Common myeloid progenitor, CD34-positive (primary cell): ENCODE measurements around the gene ANKRD40CL.
A peak's percentile ranks its signal among the peaks of the same experiment; 100 is the strongest.

Experiments
- CTCF ChIA-PET: fragments of 350-600 bp; sonication (Branson Sonifier 250); formaldehyde crosslinking; loops from one replicate; lab custom pipeline; 2021; ENCODE audit warnings: antibody characterized with exemption; lab: Charles Lee
- POLR2A ChIA-PET: fragments of 350-600 bp; sonication (Branson Sonifier 250); formaldehyde crosslinking; loops from one replicate; lab custom pipeline; 2021; ENCODE audit warnings: antibody characterized with exemption; lab: Charles Lee
- DNase-seq, 3 donors: peaks; one replicate each; pipeline versions ENCODE4 v3.0.0 to v3.0.0-alpha.2; 2013
- H3K27ac ChIP-seq, 2 experiments: 1 replicate in 1 of 2; 2 replicates in 1 of 2; pipeline ENCODE4 v1.7.0; 2013; ENCODE audit warnings: inconsistent platforms in 2 of 2, low read length in 2 of 2, mild to moderate bottlenecking in 2 of 2, low read depth in 1 of 2, moderate library complexity in 1 of 2; ENCODE audit not compliant: severe bottlenecking in 2 of 2, insufficient read depth in 1 of 2, poor library complexity in 1 of 2
- H3K27me3 ChIP-seq, 5 experiments: replicated peaks in 2 of 5; 1 replicate in 3 of 5; 2 replicates in 2 of 5; pipeline versions ENCODE4 v1.6.1 to v1.7.0; 2013; ENCODE audit warnings: low read length in 4 of 5, mild to moderate bottlenecking in 2 of 5, moderate library complexity in 2 of 5, inconsistent platforms in 1 of 5; ENCODE audit not compliant: insufficient read depth in 5 of 5, control insufficient read depth in 4 of 5
- H3K36me3 ChIP-seq, 4 experiments: 1 replicate in 2 of 4; 2 replicates in 2 of 4; pipeline versions ENCODE4 v1.6.1 to v1.7.0; 2013; ENCODE audit warnings: low read length in 3 of 4, control low read depth in 1 of 4, mild to moderate bottlenecking in 1 of 4; ENCODE audit not compliant: control insufficient read depth in 4 of 4, insufficient read depth in 4 of 4
- H3K4me1 ChIP-seq, 4 experiments: 1 replicate in 3 of 4; 2 replicates in 1 of 4; pipeline versions ENCODE4 v1.6.1 to v1.7.1; 2013; ENCODE audit warnings: low read length in 3 of 4, mild to moderate bottlenecking in 3 of 4, control low read depth in 1 of 4, inconsistent platforms in 1 of 4, moderate library complexity in 1 of 4; ENCODE audit not compliant: control insufficient read depth in 4 of 4, insufficient read depth in 4 of 4; ENCODE audit errors: control extremely low read depth in 1 of 4
- H3K4me3 ChIP-seq, 7 experiments: 1 replicate in 4 of 7; 2 replicates in 3 of 7; pipeline versions ENCODE4 v1.5.1 to v1.7.0; 2013; ENCODE audit warnings: mild to moderate bottlenecking in 7 of 7, low read length in 6 of 7, moderate library complexity in 6 of 7, inconsistent platforms in 2 of 7, low read depth in 2 of 7, control low read depth in 1 of 7; ENCODE audit not compliant: insufficient read depth in 4 of 7, control insufficient read depth in 1 of 7; ENCODE audit errors: extremely low read depth in 1 of 7
- H3K9me3 ChIP-seq, 5 experiments: 1 replicate in 4 of 5; 2 replicates in 1 of 5; pipeline versions ENCODE4 v1.6.1 to v1.7.1; 2013; ENCODE audit warnings: low read length in 4 of 5, mild to moderate bottlenecking in 2 of 5, inconsistent platforms in 1 of 5, low read depth in 1 of 5, moderate library complexity in 1 of 5; ENCODE audit not compliant: control insufficient read depth in 4 of 5, insufficient read depth in 2 of 5; ENCODE audit errors: control extremely low read depth in 1 of 5
- WGBS: methylation state at CpG from one replicate; pipeline ENCODE4 v1.1.5; 2013; ENCODE audit not compliant: insufficient coverage; 5-methylcytosine and 5-hydroxymethylcytosine counted together

The ANKRD40CL gene

GRCh38 chr17:50800196-50800700 lies 32.9 kb upstream of the ANKRD40CL start:
- Histone ChIP-seq H3K4me1 (peaks cover 0 to 14% (median 8%) of the 10 kb centered on the region in 4 experiments), H3K27ac (no peak overlapping the region), H3K27me3 (no peaks in the 10 kb centered on the region), H3K36me3 (no peaks in the 10 kb centered on the region), H3K4me3 (no peak overlapping the region), H3K9me3 (no peaks in the 10 kb centered on the region)
- DNase-seq, result no peak
- POLR2A ChIA-PET, result no interaction called here
- 98% methylated on average over 12 of the region's 12 CpGs for WGBS
- CTCF ChIA-PET, result interaction anchor here (1.8 to 3.6 kb wide), 4 partner anchors 15 to 35 kb away, joined by 5 to 16 read pairs (median 6); no protein-coding TSS in a partner anchor

DNA sequence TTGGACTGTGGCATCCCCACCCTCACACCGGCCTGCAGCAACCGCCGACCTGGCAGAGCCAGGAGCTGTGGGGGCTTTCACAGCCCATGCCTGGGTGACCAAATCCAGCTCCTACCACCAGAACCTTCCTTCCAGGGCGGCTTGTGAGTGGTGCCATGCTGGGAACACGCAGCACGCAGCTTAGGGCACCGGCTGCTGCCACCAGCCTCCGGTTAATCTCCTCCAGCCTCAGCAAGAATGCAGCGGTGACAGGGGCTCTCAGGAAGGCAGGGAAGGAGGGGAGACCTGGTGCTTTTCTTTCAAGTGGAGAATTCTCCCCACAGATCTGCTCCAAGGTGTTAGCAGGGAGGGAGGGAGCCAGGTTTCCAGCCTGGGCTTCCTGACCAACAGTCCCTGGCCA lies 32.3 kb upstream of the ANKRD40CL start:
- H3K36me3 ChIP-seq, result no peaks in the 10 kb centered on the region
- H3K4me3 ChIP-seq, result no peak overlapping the region
- H3K27ac ChIP-seq, result no peak overlapping the region
- 98% methylated on average over 8 of the region's 9 CpGs for WGBS
- POLR2A ChIA-PET, result no interaction called here
- no peak for DNase-seq
- H3K27me3 ChIP-seq, result no peaks in the 10 kb centered on the region
- CTCF ChIA-PET, result interaction anchor here (1.8 to 3.6 kb wide), 3 partner anchors 14 to 18 kb away, joined by 5 to 16 read pairs (median 8); no protein-coding TSS in a partner anchor
- H3K4me1 ChIP-seq, result peaks cover 0 to 14% (median 8%) of the 10 kb centered on the region in 4 experiments
- no peaks in the 10 kb centered on the region for H3K9me3 ChIP-seq

DNA sequence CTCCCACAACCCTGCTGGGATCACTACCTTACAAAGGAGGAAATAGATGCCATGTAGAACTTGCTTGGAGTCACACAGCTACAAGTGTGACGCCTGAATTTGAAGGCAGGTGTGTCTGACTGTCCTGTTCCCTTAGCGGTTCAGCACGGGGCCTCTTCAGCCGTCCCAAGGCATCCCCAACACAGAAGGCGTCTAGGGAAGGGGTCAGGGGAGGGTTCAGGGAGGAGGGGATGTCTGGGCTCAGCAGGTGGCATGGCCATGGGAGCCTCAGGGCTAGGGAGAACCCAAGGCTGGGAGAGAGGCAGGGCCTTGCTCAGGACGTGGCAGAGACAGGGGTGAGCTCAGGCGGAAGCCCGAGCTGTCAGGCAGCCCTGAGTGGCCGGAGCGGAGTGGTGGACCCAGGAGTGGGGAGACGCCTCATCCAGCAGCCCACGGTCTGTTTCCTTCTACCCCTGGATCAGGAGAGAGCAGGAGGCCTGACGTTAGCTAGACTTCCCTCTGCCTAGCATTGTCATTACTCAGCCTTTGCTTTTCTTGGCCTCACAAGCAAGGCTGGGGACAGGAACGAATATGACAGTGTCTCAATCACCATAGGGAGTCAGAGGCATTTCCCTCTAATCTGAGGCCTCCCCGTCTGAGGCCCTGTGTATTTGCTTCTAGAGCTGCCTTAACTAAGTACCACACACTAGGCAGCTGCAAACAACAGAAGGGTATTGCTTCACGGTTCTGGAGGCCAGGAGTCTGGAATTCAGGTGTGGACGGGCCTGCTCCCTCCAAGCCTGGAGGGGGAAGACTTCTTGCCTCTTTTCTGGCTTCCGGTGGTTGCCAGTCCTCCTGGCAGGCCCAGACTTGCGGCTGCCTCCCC lies 31.3 kb upstream of the ANKRD40CL start:
- ChIA-PET POLR2A (no interaction called here), CTCF (interaction anchor here (0.6 to 1.4 kb wide), 6 partner anchors 14 to 247 kb away, joined by 3 to 4 read pairs (median 3); no protein-coding TSS in a partner anchor)
- no peaks in the 10 kb centered on the region for H3K9me3 ChIP-seq
- WGBS, result 95% methylated on average over 15 of the region's 19 CpGs
- H3K4me1 ChIP-seq, result peaks cover 0 to 14% (median 8%) of the 10 kb centered on the region in 4 experiments
- no peak overlapping the region for H3K4me3 ChIP-seq
- DNase-seq, result no peak
- H3K27ac ChIP-seq, result no peak overlapping the region
- no peaks in the 10 kb centered on the region for H3K27me3 ChIP-seq
- H3K36me3 ChIP-seq, result no peaks in the 10 kb centered on the region

GRCh38 chr17:50797135-50797810 lies 30.0 kb upstream of the ANKRD40CL start:
- Histone ChIP-seq H3K27ac (no peak overlapping the region), H3K27me3 (no peaks in the 10 kb centered on the region), H3K4me1 (peaks cover 0 to 14% (median 8%) of the 10 kb centered on the region in 4 experiments), H3K36me3 (no peaks in the 10 kb centered on the region), H3K4me3 (no peak overlapping the region), H3K9me3 (no peaks in the 10 kb centered on the region)
- 49% methylated on average over 7 of the region's 11 CpGs for WGBS
- ChIA-PET POLR2A (no interaction called here), CTCF (interaction anchor here (1.2 to 3.1 kb wide), 5 partner anchors 12 to 58 kb away, joined by 3 to 15 read pairs (median 4); no protein-coding TSS in a partner anchor)
- peak in 2 of 3 donors; percentile 75 for DNase-seq

- Histone ChIP-seq H3K4me3 (no peak overlapping the region), H3K27me3 (no peaks in the 10 kb centered on the region), H3K27ac (no peak overlapping the region), H3K36me3 (no peaks in the 10 kb centered on the region), H3K9me3 (no peaks in the 10 kb centered on the region), H3K4me1 (peaks cover 0 to 26% (median 19%) of the 10 kb centered on the region in 4 experiments)
- no peak for DNase-seq
- POLR2A ChIA-PET, result no interaction called here
- WGBS, result 92% methylated on average over 4 of the region's 6 CpGs
- CTCF ChIA-PET, result interaction anchor here (0.8 to 3.1 kb wide), 4 partner anchors 9 to 206 kb away, joined by 3 to 15 read pairs (median 3); no protein-coding TSS in a partner anchor
Observed at GRCh38 chr17:50794361-50794760, 27.0 kb upstream of the ANKRD40CL start.

DNA sequence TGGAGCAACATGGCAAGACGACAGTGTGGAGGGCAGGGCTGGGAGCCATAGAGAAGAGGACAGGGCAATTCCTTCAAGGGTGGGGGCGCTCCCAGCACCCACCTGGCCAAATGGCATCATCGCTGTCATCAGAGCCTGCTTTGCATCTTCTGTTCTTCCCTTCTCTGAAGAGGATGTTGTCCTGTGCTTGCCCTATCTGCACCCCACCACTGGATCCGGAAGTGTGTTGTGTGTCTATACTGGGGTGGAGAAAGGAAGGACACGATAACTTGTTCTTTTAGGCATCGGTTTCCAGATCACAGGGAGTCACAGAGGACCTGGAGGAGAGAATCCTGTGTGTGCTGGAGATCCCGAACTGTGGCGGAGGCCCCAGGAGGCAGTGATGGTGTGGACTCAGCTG lies 25.7 kb upstream of the ANKRD40CL start:
- H3K4me1 ChIP-seq, result peaks cover 0 to 35% (median 20%) of the 10 kb centered on the region in 4 experiments
- H3K4me3 ChIP-seq, result no peak overlapping the region
- H3K36me3 ChIP-seq, result no peaks in the 10 kb centered on the region
- 94% methylated on average over 7 of the region's 8 CpGs for WGBS
- POLR2A ChIA-PET, result no interaction called here
- H3K27me3 ChIP-seq, result no peaks in the 10 kb centered on the region
- DNase-seq, result no peak
- H3K9me3 ChIP-seq, result no peaks in the 10 kb centered on the region
- no peak overlapping the region for H3K27ac ChIP-seq
- CTCF ChIA-PET, result interaction anchor here (0.6 to 3.6 kb wide), 4 partner anchors 9 to 29 kb away, joined by 3 to 15 read pairs (median 4); no protein-coding TSS in a partner anchor
